SH-SY5Y (cell line): ENCODE data around the gene KREMEN2.

ENCODE experiments used
- GATA2 ChIP-seq: IDR thresholded peaks from 2 replicates; pipeline ENCODE4 v1.6.1; 2011; ENCODE audit warnings: mild to moderate bottlenecking, low read depth, low read length
- GATA3 ChIP-seq: IDR thresholded peaks from 2 replicates; pipeline ENCODE4 v1.6.1; 2011; ENCODE audit warnings: low read depth, mild to moderate bottlenecking, low read length, moderate library complexity

GRCh38 chr16:2968738-2969544 lies 4.9 kb downstream of the KREMEN2 start, which contains the start of gene PAQR4:
- TF ChIP-seq GATA2 (no peak), GATA3 (no peak)
